BLaER1 treated with 17β-estradiol and CSF1 and Interleukin-3, amounts not matched to agents 10 nM and 100 nM (cell line): ENCODE results near the gene PLCB1.

Experiments
- H3K27ac ChIP-seq, 11 experiments: shearing (Covaris generic); formaldehyde crosslinking; 2 replicates each; pipeline ENCODE4 v1.8.1; 2022
- H3K27me3 ChIP-seq, 11 experiments: shearing (Covaris generic); formaldehyde crosslinking; 2 replicates each; pipeline ENCODE4 v1.8.1; 2022
- H3K36me3 ChIP-seq, 11 experiments: shearing (Covaris generic); formaldehyde crosslinking; 2 replicates each; pipeline ENCODE4 v1.8.1; 2022
- H3K4me1 ChIP-seq, 10 experiments: shearing (Covaris generic); formaldehyde crosslinking; 2 replicates each; pipeline ENCODE4 v1.8.1; 2022
- H3K4me2 ChIP-seq, 11 experiments: shearing (Covaris generic); formaldehyde crosslinking; 2 replicates each; pipeline ENCODE4 v1.8.1; 2022
- H3K4me3 ChIP-seq, 10 experiments: shearing (Covaris generic); formaldehyde crosslinking; 2 replicates each; pipeline ENCODE4 v1.8.1; 2022
- H3K9ac ChIP-seq, 11 experiments: shearing (Covaris generic); formaldehyde crosslinking; 2 replicates each; pipeline ENCODE4 v1.8.1; 2022
- H3K9me3 ChIP-seq, 11 experiments: shearing (Covaris generic); formaldehyde crosslinking; replicated peaks in 1 of 11; 2 replicates each; pipeline ENCODE4 v1.8.1; 2022
- H4K20me1 ChIP-seq, 11 experiments: shearing (Covaris generic); formaldehyde crosslinking; 2 replicates each; pipeline ENCODE4 v1.8.1; 2022
- Cebpa-rat ChIP-seq, 11 experiments: shearing (Covaris generic); IDR thresholded peaks; 2 replicates each; pipeline ENCODE4 v1.8.1; 2022

PLCB1 gene

GRCh38 chr20:8298426-8299043 is 166.5 kb downstream of the PLCB1 start:
- H3K27ac ChIP-seq: no peak overlapping the region

GRCh38 chr20:8299921-8300320 is 167.9 kb downstream of the PLCB1 start:
- Histone ChIP-seq H3K4me1 (no peaks in the 10 kb centered on the region; a peak in 1 of 20 replicates), H3K27ac (no peak overlapping the region), H3K4me2 (no peak overlapping the region), H3K9ac (no peak overlapping the region), H3K36me3 (no peaks in the 10 kb centered on the region), H3K4me3 (no peak overlapping the region), H4K20me1 (no peaks in the 10 kb centered on the region), H3K9me3 (0 out of 22 replicates have a peak, but pooled peaks cover 0 to 6% (median 0%) of the 10 kb centered on the region in 11 experiments), H3K27me3 (no peaks in the 10 kb centered on the region)
- no peak for TF ChIP-seq Cebpa-rat (IDR thresholded peaks at IDR 0.05)

More at GRCh38 chr20:8298426-8299043, 166.5 kb downstream of the PLCB1 start:
- 0 out of 22 replicates have a peak, but pooled peaks cover 0 to 6% (median 0%) of the 10 kb centered on the region in 11 experiments for H3K9me3 ChIP-seq
- no peaks in the 10 kb centered on the region for H3K36me3 ChIP-seq
- H3K27me3 ChIP-seq: no peaks in the 10 kb centered on the region
- TF ChIP-seq Cebpa-rat (IDR thresholded peaks at IDR 0.05): no peak
- no peak overlapping the region for H3K9ac ChIP-seq
- no peaks in the 10 kb centered on the region for H3K4me1 ChIP-seq
- H3K4me2 ChIP-seq: no peak overlapping the region
- H3K4me3 ChIP-seq: no peak overlapping the region
- H4K20me1 ChIP-seq: no peaks in the 10 kb centered on the region

- H3K27me3 ChIP-seq: no peaks in the 10 kb centered on the region
- no peak for TF ChIP-seq Cebpa-rat (IDR thresholded peaks at IDR 0.05)
Observed at GRCh38 chr20:8301655-8302054, 169.6 kb downstream of the PLCB1 start.

GRCh38 chr20:8303651-8304050 is 171.6 kb downstream of the PLCB1 start:
- Histone ChIP-seq H4K20me1 (no peaks in the 10 kb centered on the region), H3K27ac (no peak overlapping the region), H3K4me1 (no peaks in the 10 kb centered on the region; a peak in 1 of 20 replicates), H3K4me3 (no peak overlapping the region), H3K36me3 (no peaks in the 10 kb centered on the region), H3K9me3 (0 out of 22 replicates have a peak, but pooled peaks cover 0 to 6% (median 0%) of the 10 kb centered on the region in 11 experiments), H3K9ac (no peak overlapping the region), H3K27me3 (no peaks in the 10 kb centered on the region), H3K4me2 (no peak overlapping the region)
- no peak for TF ChIP-seq Cebpa-rat (IDR thresholded peaks at IDR 0.05)

More at GRCh38 chr20:8301655-8302054, 169.6 kb downstream of the PLCB1 start:
- no peak overlapping the region for H3K9ac ChIP-seq
- H3K4me2 ChIP-seq: no peak overlapping the region
- H3K9me3 ChIP-seq: 0 out of 22 replicates have a peak, but pooled peaks cover 0 to 6% (median 0%) of the 10 kb centered on the region in 11 experiments
- no peak overlapping the region for H3K4me3 ChIP-seq
- H3K36me3 ChIP-seq: no peaks in the 10 kb centered on the region
- no peaks in the 10 kb centered on the region; a peak in 1 of 20 replicates for H3K4me1 ChIP-seq
- H3K27ac ChIP-seq: no peak overlapping the region
- H4K20me1 ChIP-seq: no peaks in the 10 kb centered on the region

GRCh38 chr20:8304124-8304816 is 172.2 kb downstream of the PLCB1 start:
- Histone ChIP-seq H3K9me3 (0 out of 22 replicates have a peak, but pooled peaks cover 0 to 6% (median 0%) of the 10 kb centered on the region in 11 experiments), H3K4me2 (no peak overlapping the region), H3K4me3 (no peak overlapping the region), H4K20me1 (no peaks in the 10 kb centered on the region), H3K4me1 (no peaks in the 10 kb centered on the region; a peak in 1 of 20 replicates), H3K27me3 (no peaks in the 10 kb centered on the region), H3K27ac (no peak overlapping the region), H3K9ac (no peak overlapping the region), H3K36me3 (no peaks in the 10 kb centered on the region)
- TF ChIP-seq Cebpa-rat (IDR thresholded peaks at IDR 0.05): no peak

GRCh38 chr20:8305449-8305978 is 173.4 kb downstream of the PLCB1 start:
- Histone ChIP-seq H3K27ac (no peak overlapping the region), H3K9me3 (0 out of 22 replicates have a peak, but pooled peaks cover 0 to 5% (median 0%) of the 10 kb centered on the region in 11 experiments), H3K9ac (no peak overlapping the region), H3K4me2 (no peak overlapping the region), H3K36me3 (no peaks in the 10 kb centered on the region), H3K4me3 (no peak overlapping the region), H4K20me1 (no peaks in the 10 kb centered on the region), H3K27me3 (no peaks in the 10 kb centered on the region), H3K4me1 (no peaks in the 10 kb centered on the region; a peak in 1 of 20 replicates)
- TF ChIP-seq Cebpa-rat (IDR thresholded peaks at IDR 0.05): no peak

- Histone ChIP-seq H3K36me3 (no peaks in the 10 kb centered on the region; a peak in 1 of 22 replicates), H3K27me3 (no peaks in the 10 kb centered on the region), H3K27ac (no peak overlapping the region), H3K4me2 (no peak overlapping the region), H3K9me3 (no peaks in the 10 kb centered on the region), H4K20me1 (no peaks in the 10 kb centered on the region), H3K9ac (no peak overlapping the region), H3K4me3 (no peak overlapping the region), H3K4me1 (no peaks in the 10 kb centered on the region; a peak in 1 of 20 replicates)
- no peak for TF ChIP-seq Cebpa-rat (IDR thresholded peaks at IDR 0.05)
Observed at GRCh38 chr20:8306937-8307336, 174.9 kb downstream of the PLCB1 start.

GRCh38 chr20:8309634-8310033 is 177.6 kb downstream of the PLCB1 start:
- H3K9me3 ChIP-seq: no peaks in the 10 kb centered on the region
- H3K27ac ChIP-seq: no peak overlapping the region
- H3K4me1 ChIP-seq: no peaks in the 10 kb centered on the region; a peak in 1 of 20 replicates
- H3K4me3 ChIP-seq: no peak overlapping the region
- no peak overlapping the region for H3K4me2 ChIP-seq
- no peak for TF ChIP-seq Cebpa-rat (IDR thresholded peaks at IDR 0.05)
- H4K20me1 ChIP-seq: no peaks in the 10 kb centered on the region
- H3K9ac ChIP-seq: no peak overlapping the region
- H3K27me3 ChIP-seq: no peaks in the 10 kb centered on the region
- H3K36me3 ChIP-seq: no peaks in the 10 kb centered on the region; a peak in 1 of 22 replicates

- no peak for TF ChIP-seq Cebpa-rat (IDR thresholded peaks at IDR 0.05)
- Histone ChIP-seq H3K9me3 (no peaks in the 10 kb centered on the region), H3K4me2 (no peak overlapping the region), H3K9ac (no peak overlapping the region), H3K36me3 (no peaks in the 10 kb centered on the region; a peak in 1 of 22 replicates), H3K27ac (no peak overlapping the region), H3K4me3 (no peak overlapping the region), H3K4me1 (no peaks in the 10 kb centered on the region; a peak in 1 of 20 replicates), H3K27me3 (no peaks in the 10 kb centered on the region), H4K20me1 (no peaks in the 10 kb centered on the region)
Observed at GRCh38 chr20:8310618-8311017, 178.6 kb downstream of the PLCB1 start.
